ENCODE results near the gene TMEM255B. TPM values are rescaled to one million over a fixed set of nuclear protein-coding genes. Genes with fewer than 3 reads are reported as not detected.

The TMEM255B gene
- total and polyA plus RNA-seq, 9 of the 15 experiments (the other 6 are each of a cell fraction or from before 2014, with no cell fraction given): 0.01 to 0.75 (median 0.23) TPM

- no peak for TF ChIP-seq TOE1 (IDR thresholded peaks at IDR 0.05; ENCODE audit: borderline replicate concordance)
- TF ChIP-seq TOE1 (CRISPR knock-in tag; IDR thresholded peaks at IDR 0.05; ENCODE audit: borderline replicate concordance, low read depth): no peak
- no peak for TF ChIP-seq EZH2 (IDR thresholded peaks at IDR 0.05; ENCODE audit: borderline replicate concordance, low read depth, low read length)
- no peak for TF ChIP-seq ZNF76 (CRISPR knock-in tag; IDR thresholded peaks at IDR 0.05; ENCODE audit: borderline replicate concordance)
- TF ChIP-seq LARP7 (IDR thresholded peaks at IDR 0.05): no peak
- 0 out of 4 replicates have a peak, but pooled peaks of 1 of the 2 experiments have one; percentile 22 for TF ChIP-seq MNT (conservative IDR thresholded peaks at IDR 0.05)
- TF ChIP-seq NKRF (IDR thresholded peaks at IDR 0.05; ENCODE audit: borderline replicate concordance): no peak
- peak; percentile 38 for TF ChIP-seq CTCFL (IDR thresholded peaks at IDR 0.05; ENCODE audit: borderline replicate concordance, insufficient read depth, low read depth, low read length, poor library complexity, severe bottlenecking)
- TF ChIP-seq ARID3B (CRISPR knock-in tag; IDR thresholded peaks at IDR 0.05; ENCODE audit: borderline replicate concordance): no peak
- TF ChIP-seq ZC3H4 (CRISPR knock-in tag; IDR thresholded peaks at IDR 0.05; ENCODE audit: borderline replicate concordance): no peak
- no peak for TF ChIP-seq TAF1 (IDR thresholded peaks at IDR 0.05; ENCODE audit: control insufficient read depth, extremely low read depth, insufficient read depth, low read length, severe bottlenecking)
- no peak for TF ChIP-seq ZNF408 (CRISPR knock-in tag; IDR thresholded peaks at IDR 0.05; ENCODE audit: low read depth)
- no peak for TF ChIP-seq ZNF695 (CRISPR knock-in tag; IDR thresholded peaks at IDR 0.05)
- 0 out of 2 replicates have a peak, but pooled peaks have one; percentile 17 for TF ChIP-seq NR2C1 (IDR thresholded peaks at IDR 0.05)
- peak; percentile 65 for TF ChIP-seq NR2C1 (tag; IDR thresholded peaks at IDR 0.05)
- no peak for TF ChIP-seq UBTF (IDR thresholded peaks at IDR 0.05; ENCODE audit: borderline replicate concordance in 1 of 2, low read depth in 2 of 2, low read length in 2 of 2)
- peak; percentile 64; the same call in 1 of the 2 replicates for TF ChIP-seq GABPB1 (CRISPR knock-in tag; IDR thresholded peaks at IDR 0.05)
These were observed 34.2 kb upstream of the TMEM255B start (continued) for GRCh38 chr13:113724780-113725315.
